ENCODE measurements around the gene CCDC136. TPM values are rescaled to one million over a fixed set of nuclear protein-coding genes. Genes with fewer than 3 reads are reported as not detected.
A peak's percentile ranks its signal among the peaks of the same experiment; 100 is the strongest.

Gene CCDC136
- total and polyA plus RNA-seq, 7 donors, result 3.9 to 24.5 (median 14.0) TPM

DNA sequence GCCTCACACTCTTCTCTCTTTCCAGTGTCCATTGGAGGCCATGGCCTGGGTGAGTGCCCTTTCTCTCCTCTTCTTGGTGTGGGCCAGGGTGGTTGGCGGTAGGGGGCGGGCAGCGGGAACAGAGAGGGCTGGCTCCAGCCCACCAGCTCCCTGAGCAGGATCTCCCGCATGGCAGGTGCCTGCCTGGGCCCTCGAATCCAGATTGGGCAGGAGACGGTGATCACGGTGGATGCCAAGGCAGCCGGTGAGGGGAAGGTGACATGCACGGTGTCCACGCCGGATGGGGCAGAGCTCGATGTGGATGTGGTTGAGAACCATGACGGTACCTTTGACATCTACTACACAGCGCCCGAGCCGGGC, 57.4 kb downstream of the CCDC136 start:
- no peak overlapping the region for H3K4me3 ChIP-seq
- no peaks in the 10 kb centered on the region for H3K9me3 ChIP-seq
- ATAC-seq, result no peak
- TF ChIP-seq, protein P1, sequence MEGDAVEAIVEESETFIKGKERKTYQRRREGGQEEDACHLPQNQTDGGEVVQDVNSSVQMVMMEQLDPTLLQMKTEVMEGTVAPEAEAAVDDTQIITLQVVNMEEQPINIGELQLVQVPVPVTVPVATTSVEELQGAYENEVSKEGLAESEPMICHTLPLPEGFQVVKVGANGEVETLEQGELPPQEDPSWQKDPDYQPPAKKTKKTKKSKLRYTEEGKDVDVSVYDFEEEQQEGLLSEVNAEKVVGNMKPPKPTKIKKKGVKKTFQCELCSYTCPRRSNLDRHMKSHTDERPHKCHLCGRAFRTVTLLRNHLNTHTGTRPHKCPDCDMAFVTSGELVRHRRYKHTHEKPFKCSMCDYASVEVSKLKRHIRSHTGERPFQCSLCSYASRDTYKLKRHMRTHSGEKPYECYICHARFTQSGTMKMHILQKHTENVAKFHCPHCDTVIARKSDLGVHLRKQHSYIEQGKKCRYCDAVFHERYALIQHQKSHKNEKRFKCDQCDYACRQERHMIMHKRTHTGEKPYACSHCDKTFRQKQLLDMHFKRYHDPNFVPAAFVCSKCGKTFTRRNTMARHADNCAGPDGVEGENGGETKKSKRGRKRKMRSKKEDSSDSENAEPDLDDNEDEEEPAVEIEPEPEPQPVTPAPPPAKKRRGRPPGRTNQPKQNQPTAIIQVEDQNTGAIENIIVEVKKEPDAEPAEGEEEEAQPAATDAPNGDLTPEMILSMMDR (IDR thresholded peaks at IDR 0.05), result no peak
- DNase-seq, result no peak
- intact Hi-C loops (cut with DNase I), result no loop called here
- no peaks in the 10 kb centered on the region for H3K4me1 ChIP-seq
- peaks cover 4 to 100% of the 10 kb centered on the region in 2 donors for H3K36me3 ChIP-seq (ENCODE audit: insufficient read depth in 1 of 2, low read depth in 1 of 2)
- peak overlapping the region; percentile 58 for H3K27ac ChIP-seq
- WGBS, 3 donors, result 60 to 83% (median 76%) methylated on average over 16 of the region's 16 CpGs
- H3K27me3 ChIP-seq (ENCODE audit: insufficient read depth in 3 of 3, low read length in 2 of 3), result no peaks in the 10 kb centered on the region

DNA sequence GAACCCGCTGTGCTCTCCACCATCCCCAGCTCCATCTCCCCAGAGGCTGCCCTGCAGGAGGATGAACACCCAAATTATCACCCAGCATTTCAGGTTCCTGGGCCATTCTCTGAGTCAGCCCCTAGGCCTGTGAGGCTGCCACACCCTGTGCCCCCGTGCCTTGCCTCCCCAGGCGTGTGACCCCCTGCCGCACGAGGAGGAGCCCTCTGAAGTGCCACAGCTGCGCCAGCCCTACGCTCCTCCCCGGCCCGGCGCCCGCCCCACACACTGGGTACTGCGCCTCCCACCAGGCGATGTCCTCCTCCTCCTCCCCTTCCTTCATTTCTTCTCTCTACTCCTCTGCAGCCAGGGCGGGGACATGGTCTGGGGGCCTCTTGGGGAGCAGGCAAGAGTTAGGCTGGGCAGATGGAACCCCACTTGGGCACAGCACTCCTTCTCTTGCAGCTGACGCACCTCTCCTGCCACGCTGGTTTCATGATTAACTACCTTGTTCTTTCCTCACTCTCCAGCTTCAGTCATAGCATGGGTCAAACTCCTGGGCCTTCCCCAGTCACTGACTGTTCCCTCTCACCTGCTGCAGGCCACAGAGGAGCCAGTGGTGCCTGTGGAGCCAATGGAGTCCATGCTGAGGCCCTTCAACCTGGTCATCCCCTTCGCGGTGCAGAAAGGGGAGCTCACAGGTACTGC, 58.2 kb downstream of the CCDC136 start:
- no peaks in the 10 kb centered on the region for H3K27me3 ChIP-seq (ENCODE audit: insufficient read depth in 3 of 3, low read length in 2 of 3)
- intact Hi-C loops (cut with DNase I), result no loop called here
- TF ChIP-seq, protein P1 (IDR thresholded peaks at IDR 0.05), result no peak
- no peaks in the 10 kb centered on the region for H3K9me3 ChIP-seq
- no peaks in the 10 kb centered on the region for H3K4me1 ChIP-seq
- ATAC-seq (peak in 1 of 4 donors; percentile 0), DNase-seq (no peak)
- 79 to 86% (median 84%) methylated on average over 14 to 18 of the region's 18 CpGs for WGBS, 3 donors
- H3K36me3 ChIP-seq (ENCODE audit: insufficient read depth in 1 of 2, low read depth in 1 of 2), result peaks cover 4 to 100% of the 10 kb centered on the region in 2 donors
- no peak overlapping the region for H3K4me3 ChIP-seq
- H3K27ac ChIP-seq, result peak overlapping the region; percentile 58

DNA sequence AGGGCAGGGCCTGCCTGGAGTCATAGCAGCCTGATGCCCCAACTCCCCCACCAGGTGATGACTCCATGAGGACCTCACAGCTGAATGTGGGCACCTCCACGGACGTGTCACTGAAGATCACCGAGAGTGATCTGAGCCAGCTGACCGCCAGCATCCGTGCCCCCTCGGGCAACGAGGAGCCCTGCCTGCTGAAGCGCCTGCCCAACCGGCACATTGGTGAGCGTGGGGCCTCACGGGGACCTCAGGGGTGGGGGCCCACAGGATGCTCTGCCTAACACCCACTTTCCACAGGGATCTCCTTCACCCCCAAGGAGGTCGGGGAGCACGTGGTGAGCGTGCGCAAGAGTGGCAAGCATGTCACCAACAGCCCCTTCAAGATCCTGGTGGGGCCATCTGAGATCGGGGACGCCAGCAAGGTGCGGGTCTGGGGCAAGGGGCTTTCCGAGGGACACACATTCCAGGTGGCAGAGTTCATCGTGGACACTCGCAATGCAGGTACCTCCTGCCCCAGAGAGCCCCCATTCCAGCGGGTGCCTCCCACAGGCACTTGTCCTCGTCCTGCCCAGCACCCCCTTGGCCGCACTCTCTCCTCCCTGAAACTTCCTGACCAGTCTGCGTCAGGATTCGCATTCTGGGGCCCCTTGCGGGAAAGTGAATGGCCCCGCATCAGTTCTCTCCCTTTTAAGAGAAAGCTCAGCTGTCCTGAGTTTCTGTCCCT, 60.9 kb downstream of the CCDC136 start:
- DNase-seq, result no peak
- Histone ChIP-seq H3K27ac (peak overlapping the region; percentile 53), H3K9me3 (no peaks in the 10 kb centered on the region), H3K27me3 (ENCODE audit: insufficient read depth in 3 of 3, low read length in 2 of 3) (no peaks in the 10 kb centered on the region), H3K36me3 (ENCODE audit: insufficient read depth in 1 of 2, low read depth in 1 of 2) (peaks cover 6 to 98% of the 10 kb centered on the region in 2 donors), H3K4me1 (no peaks in the 10 kb centered on the region), H3K4me3 (no peak overlapping the region)
- no peak for ATAC-seq
- intact Hi-C loops (cut with DNase I), result loop anchor here in 1 of 2 donors (1.0 kb wide), 1 partner anchor 16 kb away; no protein-coding TSS in a partner anchor
- TF ChIP-seq, protein P1 (IDR thresholded peaks at IDR 0.05), result no peak
- 75 to 87% (median 75%) methylated on average over 25 to 28 of the region's 28 CpGs for WGBS, 3 donors

DNA sequence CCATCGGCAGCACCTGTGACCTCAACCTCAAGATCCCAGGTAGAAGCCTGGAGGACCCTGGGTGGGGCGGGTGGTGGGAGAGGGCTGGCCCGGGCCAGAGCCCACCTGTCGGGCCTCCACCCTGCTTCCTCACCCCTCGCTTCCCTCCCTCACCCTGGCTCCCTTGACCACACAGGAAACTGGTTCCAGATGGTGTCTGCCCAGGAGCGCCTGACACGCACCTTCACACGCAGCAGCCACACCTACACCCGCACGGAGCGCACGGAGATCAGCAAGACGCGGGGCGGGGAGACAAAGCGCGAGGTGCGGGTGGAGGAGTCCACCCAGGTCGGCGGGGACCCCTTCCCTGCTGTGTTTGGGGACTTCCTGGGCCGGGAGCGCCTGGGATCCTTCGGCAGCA, 62.0 kb downstream of the CCDC136 start:
- 84 to 87% (median 85%) methylated on average over 21 to 23 of the region's 23 CpGs for WGBS, 3 donors
- ATAC-seq (no peak), DNase-seq (no peak)
- H3K36me3 ChIP-seq (ENCODE audit: insufficient read depth in 1 of 2, low read depth in 1 of 2), result peaks cover 6 to 96% of the 10 kb centered on the region in 2 donors
- H3K4me1 ChIP-seq, result peaks cover 3% of the 10 kb centered on the region
- H3K9me3 ChIP-seq, result no peaks in the 10 kb centered on the region
- H3K27ac ChIP-seq, result peak overlapping the region; percentile 53
- H3K4me3 ChIP-seq, result no peak overlapping the region
- intact Hi-C loops (cut with DNase I), result no loop called here
- H3K27me3 ChIP-seq (ENCODE audit: insufficient read depth in 3 of 3, low read length in 2 of 3), result no peaks in the 10 kb centered on the region
- TF ChIP-seq, protein P1 (IDR thresholded peaks at IDR 0.05), result no peak

Data from psoas muscle (tissue), 8 donors.